H1 (cell line): ENCODE data around the gene TECRL. TPM values are rescaled to one million over a fixed set of nuclear protein-coding genes. Genes with fewer than 3 reads are reported as not detected.

Experiments used
- CTCF ChIA-PET: fragments of 300-600 bp; sonication (Branson Sonifier 250); formaldehyde crosslinking; loops from one replicate; lab custom pipeline; 2021; ENCODE audit not compliant: partially characterized antibody; lab: Charles Lee
- POLR2A ChIA-PET: fragments of 300-600 bp; sonication (Branson Sonifier 250); formaldehyde crosslinking; loops from one replicate; lab custom pipeline; 2021; ENCODE audit warnings: inconsistent platforms; ENCODE audit not compliant: partially characterized antibody; lab: Charles Lee
- DNase-seq, 2 experiments: peaks; one replicate each; pipeline versions ENCODE4 v3.0.0 to v3.0.0-alpha.2; 2010 to 2022; ENCODE audit warnings: low spot score in 2 of 2, low read depth in 1 of 2, mixed read lengths in 1 of 2
- FAIRE-seq: peaks from 2 replicates; lab custom pipeline; 2011; peaks lifted over from hg19 to GRCh38; lab: Jason Lieb, UNC
- H2AFZ ChIP-seq: 2 replicates; pipeline ENCODE4 v1.8.1; 2012; ENCODE audit warnings: low read length, inconsistent platforms
- H2AK5ac ChIP-seq: 2 replicates; pipeline ENCODE4 v1.6.1; 2013; ENCODE audit warnings: low read depth, low read length
- H2BK120ac ChIP-seq: replicated peaks from 2 replicates; pipeline ENCODE3; 2013; ENCODE audit warnings: low read depth, low read length, inconsistent platforms
- H2BK12ac ChIP-seq: 2 replicates; pipeline ENCODE4 v1.6.1; 2013; ENCODE audit warnings: low read depth, low read length
- H2BK15ac ChIP-seq: 2 replicates; pipeline ENCODE4 v1.6.1; 2013; ENCODE audit warnings: low read length
- H2BK20ac ChIP-seq: 2 replicates; pipeline ENCODE4 v1.6.1; 2013; ENCODE audit warnings: low read length
- H2BK5ac ChIP-seq: 2 replicates; pipeline ENCODE4 v1.6.1; 2013; ENCODE audit warnings: low read depth, low read length
- H3K14ac ChIP-seq: 2 replicates; pipeline ENCODE4 v1.6.1; 2013; ENCODE audit warnings: inconsistent platforms; ENCODE audit not compliant: insufficient read length
- H3K18ac ChIP-seq: 2 replicates; pipeline ENCODE4 v1.6.1; 2013; ENCODE audit warnings: low read length; ENCODE audit errors: extremely low read depth
- H3K23ac ChIP-seq: 2 replicates; pipeline ENCODE4 v1.6.1; 2013; ENCODE audit warnings: inconsistent platforms; ENCODE audit not compliant: insufficient read length
- H3K23me2 ChIP-seq: 2 replicates; pipeline ENCODE4 v1.6.1; 2013; ENCODE audit warnings: low read depth, low read length
- H3K27ac ChIP-seq: 2 replicates; pipeline ENCODE4 v1.6.1; 2011; ENCODE audit warnings: low read depth, low read length, inconsistent platforms
- H3K27me3 ChIP-seq, 4 experiments: replicated peaks in 1 of 4; 1 replicate in 1 of 4; 2 replicates in 3 of 4; pipeline versions ENCODE4 v1.6.1 to v1.8.1; 2011 to 2013; ENCODE audit warnings: low read length in 3 of 4, mild to moderate bottlenecking in 3 of 4, inconsistent platforms in 2 of 4, mixed read lengths in 2 of 4, moderate library complexity in 1 of 4; ENCODE audit not compliant: control insufficient read depth in 3 of 4, insufficient read depth in 3 of 4; ENCODE audit errors: extremely low read depth in 1 of 4
- H3K36me3 ChIP-seq, 4 experiments: 2 replicates each; pipeline versions ENCODE4 v1.6.1 to v1.8.1; 2011 to 2013; ENCODE audit warnings: mild to moderate bottlenecking in 4 of 4, low read length in 3 of 4, moderate library complexity in 2 of 4, control low read depth in 1 of 4, inconsistent platforms in 1 of 4; ENCODE audit not compliant: insufficient read depth in 4 of 4, control insufficient read depth in 2 of 4
- H3K4ac ChIP-seq: replicated peaks from 2 replicates; pipeline ENCODE3; 2013; ENCODE audit warnings: low read length, low read depth, mixed read lengths, inconsistent platforms; ENCODE audit not compliant: insufficient read length
- H3K4me1 ChIP-seq, 4 experiments: replicated peaks in 1 of 4; 1 replicate in 1 of 4; 2 replicates in 3 of 4; pipeline versions ENCODE4 v1.6.1 to v1.8.1; 2011 to 2013; ENCODE audit warnings: low read length in 3 of 4, inconsistent platforms in 2 of 4, mixed read lengths in 1 of 4; ENCODE audit not compliant: insufficient read depth in 4 of 4, control insufficient read depth in 3 of 4
- H3K4me2 ChIP-seq, 2 experiments: 2 replicates each; pipeline versions ENCODE4 v1.6.1 to v1.8.1; 2011 to 2013; ENCODE audit warnings: low read depth in 2 of 2, low read length in 2 of 2, control low read depth in 1 of 2, inconsistent platforms in 1 of 2, mild to moderate bottlenecking in 1 of 2; ENCODE audit not compliant: insufficient read depth in 1 of 2
- H3K4me3 ChIP-seq, 4 experiments: fragments of 200-600, 300-600 bp in 1 of 4; sonication (generic), shearing (Covaris generic), sonication (Bioruptor Twin) in 1 of 4; 2 replicates each; pipeline versions ENCODE4 v1.5.1 to v1.8.1; 2011 to 2016; ENCODE audit warnings: low read length in 4 of 4, low read depth in 3 of 4, control low read depth in 2 of 4, inconsistent platforms in 2 of 4, mild to moderate bottlenecking in 2 of 4, mixed read lengths in 1 of 4, moderate library complexity in 1 of 4; ENCODE audit not compliant: insufficient read depth in 2 of 4; ENCODE audit errors: extremely low read depth in 1 of 4
- H3K56ac ChIP-seq: replicated peaks from 2 replicates; pipeline ENCODE3; 2013; ENCODE audit warnings: low read depth, mild to moderate bottlenecking, mixed read lengths, low read length, inconsistent platforms; ENCODE audit not compliant: insufficient read length
- H3K79me1 ChIP-seq: 2 replicates; pipeline ENCODE4 v1.6.1; 2013; ENCODE audit warnings: low read depth, low read length, control low read depth
- H3K79me2 ChIP-seq, 2 experiments: 2 replicates each; pipeline versions ENCODE4 v1.6.1 to v1.8.1; 2012 to 2013; ENCODE audit warnings: low read length in 2 of 2, mild to moderate bottlenecking in 2 of 2, inconsistent platforms in 1 of 2; ENCODE audit not compliant: insufficient read depth in 2 of 2, control insufficient read depth in 1 of 2
- H3K9ac ChIP-seq, 4 experiments: replicated peaks in 1 of 4; 1 replicate in 1 of 4; 2 replicates in 3 of 4; pipeline versions ENCODE4 v1.6.1 to v1.8.1; 2011 to 2013; ENCODE audit warnings: low read depth in 3 of 4, low read length in 3 of 4, control low read depth in 2 of 4, mild to moderate bottlenecking in 2 of 4, moderate library complexity in 2 of 4, inconsistent platforms in 1 of 4; ENCODE audit errors: extremely low read depth in 1 of 4
- H3K9me3 ChIP-seq, 2 experiments: 2 replicates each; pipeline versions ENCODE4 v1.6.1 to v1.8.1; 2012 to 2013; ENCODE audit warnings: mild to moderate bottlenecking in 2 of 2, moderate library complexity in 2 of 2, control low read depth in 1 of 2, inconsistent platforms in 1 of 2, low read depth in 1 of 2, low read length in 1 of 2, mixed read lengths in 1 of 2; ENCODE audit not compliant: insufficient read depth in 2 of 2
- H4K20me1 ChIP-seq, 2 experiments: replicated peaks in 1 of 2; 2 replicates each; pipeline versions ENCODE3 to v1.8.1; 2011 to 2013; ENCODE audit warnings: inconsistent platforms in 2 of 2, low read length in 2 of 2, mild to moderate bottlenecking in 1 of 2; ENCODE audit not compliant: insufficient read depth in 2 of 2, control insufficient read depth in 1 of 2
- H4K5ac ChIP-seq: 2 replicates; pipeline ENCODE4 v1.6.1; 2013; ENCODE audit warnings: low read length, low read depth, mixed read lengths, inconsistent platforms; ENCODE audit not compliant: insufficient read length
- H4K8ac ChIP-seq: 2 replicates; pipeline ENCODE4 v1.8.0; 2013; ENCODE audit warnings: mild to moderate bottlenecking, moderate library complexity, low read length, inconsistent platforms; ENCODE audit not compliant: insufficient read depth; ENCODE audit errors: extremely low read depth
- H4K91ac ChIP-seq: replicated peaks from 2 replicates; pipeline ENCODE3; 2013; ENCODE audit warnings: low read length, mixed read lengths, inconsistent platforms; ENCODE audit not compliant: insufficient read length
- BACH1 ChIP-seq: IDR thresholded peaks from 2 replicates; pipeline ENCODE4 v1.6.1; 2012; ENCODE audit warnings: low read length, improper control_type of control experiment
- BCL11A ChIP-seq, 2 experiments: IDR thresholded peaks; one replicate each; pipeline ENCODE4 v1.6.1; 2011; ENCODE audit warnings: low read depth in 2 of 2, low read length in 2 of 2, mild to moderate bottlenecking in 2 of 2
- CREB1 ChIP-seq: IDR thresholded peaks from 2 replicates; pipeline ENCODE4 v1.6.1; 2012; ENCODE audit warnings: inconsistent platforms
- E2F6 ChIP-seq: IDR thresholded peaks from 2 replicates; pipeline ENCODE4 v1.6.1; 2012; ENCODE audit warnings: inconsistent platforms
- EP300 ChIP-seq, 2 experiments: IDR thresholded peaks; 1 replicate in 1 of 2; 2 replicates in 1 of 2; pipeline ENCODE4 v1.6.1; 2011 to 2012; ENCODE audit warnings: low read depth in 2 of 2, low read length in 2 of 2, mild to moderate bottlenecking in 2 of 2, borderline replicate concordance in 1 of 2, inconsistent platforms in 1 of 2, moderate library complexity in 1 of 2
- GTF2F1 ChIP-seq: IDR thresholded peaks from 2 replicates; pipeline ENCODE4 v1.6.1; 2012; ENCODE audit warnings: low read depth, low read length, improper control_type of control experiment, borderline replicate concordance
- NANOG ChIP-seq: IDR thresholded peaks from 2 replicates; pipeline ENCODE4 v1.6.1; 2011; ENCODE audit warnings: low read length, low read depth, mild to moderate bottlenecking, inconsistent platforms; ENCODE audit not compliant: insufficient read depth, poor library complexity, severe bottlenecking
- RBBP5 ChIP-seq: IDR thresholded peaks from 2 replicates; pipeline ENCODE4 v1.7.1; 2012; ENCODE audit warnings: low read depth, mild to moderate bottlenecking, inconsistent platforms, low read length, moderate library complexity, borderline replicate concordance
- SIN3A ChIP-seq, 2 experiments: IDR thresholded peaks in 1 of 2; conservative IDR thresholded peaks in 1 of 2; 2 replicates each; pipeline ENCODE4 v1.6.1; 2011 to 2012; ENCODE audit warnings: low read length in 2 of 2, improper control_type of control experiment in 1 of 2, low read depth in 1 of 2, mild to moderate bottlenecking in 1 of 2
- SIX5 ChIP-seq: IDR thresholded peaks from 2 replicates; pipeline ENCODE4 v1.6.1; 2011; ENCODE audit warnings: mild to moderate bottlenecking, low read depth, low read length
- SP2 ChIP-seq: IDR thresholded peaks from 2 replicates; pipeline ENCODE4 v1.6.1; 2012; ENCODE audit warnings: mild to moderate bottlenecking, low read length, inconsistent platforms
- SRF ChIP-seq: IDR thresholded peaks from 2 replicates; pipeline ENCODE4 v1.6.1; 2011; ENCODE audit warnings: mild to moderate bottlenecking, low read depth, low read length, moderate library complexity
- TAF7 ChIP-seq: optimal IDR thresholded peaks from 2 replicates; pipeline ENCODE3; 2011; ENCODE audit warnings: low read depth, mild to moderate bottlenecking, inconsistent platforms, low read length, moderate library complexity, borderline replicate concordance
- TEAD4 ChIP-seq: IDR thresholded peaks from 2 replicates; pipeline ENCODE4 v1.6.1; 2012; ENCODE audit warnings: low read depth, low read length, inconsistent platforms, mixed read lengths
- WGBS, 2 experiments: shearing (Covaris generic) in 1 of 2; methylation state at CpG; one replicate each; pipeline versions ENCODE4 v1.1.6 to v1.1.7; 2013 to 2015; ENCODE audit warnings: low lambda C conversion rate in 2 of 2, mixed read lengths in 2 of 2, inconsistent platforms in 1 of 2, low coverage in 1 of 2, missing lambda C conversion rate in 1 of 2; ENCODE audit not compliant: insufficient replicate concordance in 2 of 2, insufficient coverage in 1 of 2, insufficient read length in 1 of 2; ENCODE audit errors: extremely low coverage in 1 of 2, missing lambda C conversion rate in 1 of 2; 5-methylcytosine and 5-hydroxymethylcytosine counted together
- polyA plus RNA-seq, 7 experiments: library from polyadenylated mRNA; depleted of rRNA in 3 of 7; stranded (reverse) in 5 of 7; unstranded in 2 of 7; fragments of >200 nt in 5 of 7; fragments of 200-250 nt in 2 of 7; gene quantifications; 1 replicate in 5 of 7; 2 replicates in 1 of 7; 4 replicates in 1 of 7; pipeline versions ENCODE4 v1.2.1 to v1.2.3, GENCODE V29; 2011 to 2013; ENCODE audit warnings: missing spikeins in 2 of 7, mixed read lengths in 2 of 7
- total RNA-seq: library from RNA; stranded (reverse); fragmentation: NEBNext Ultra II Directional; extraction: Animal tissue kit (Norgen Biotek cat#: 25700); gene quantifications from 2 replicates; pipeline ENCODE4 v1.2.1, GENCODE V29; 2021

Gene TECRL
- total and polyA plus RNA-seq, 2 of the 8 experiments (the other 6 are each of a cell fraction or from before 2014, with no cell fraction given) = not detected

- Histone ChIP-seq H3K4me3 (no peak overlapping the region), H3K18ac (no peak overlapping the region), H2BK15ac (no peak overlapping the region), H3K23me2 (no peaks in the 10 kb centered on the region), H2AK5ac (no peak overlapping the region), H3K27me3 (no peaks in the 10 kb centered on the region), H2AFZ (peak overlapping the region; percentile 87), H3K4me2 (no peak overlapping the region), H3K79me2 (no peaks in the 10 kb centered on the region), H3K4me1 (no peaks in the 10 kb centered on the region; a peak in 1 of 7 replicates), H3K9ac (no peak overlapping the region), H2BK120ac (no peak overlapping the region), H2BK20ac (no peak overlapping the region), H3K27ac (no peak overlapping the region), H2BK12ac (no peak overlapping the region), H4K8ac (no peak overlapping the region), H3K4ac (no peak overlapping the region), H3K36me3 (no peaks in the 10 kb centered on the region), H3K56ac (no peak overlapping the region), H2BK5ac (no peak overlapping the region), H3K23ac (no peak overlapping the region), H3K79me1 (no peaks in the 10 kb centered on the region), H3K9me3 (no peaks in the 10 kb centered on the region), H4K20me1 (no peaks in the 10 kb centered on the region), H3K14ac (peak overlapping the region; percentile 42), H4K91ac (no peak overlapping the region), H4K5ac (no peak overlapping the region)
- ChIA-PET POLR2A (no interaction called here), CTCF (no interaction called here)
- FAIRE-seq (no peak), DNase-seq (no peak)
- WGBS, 2 experiments = 85% methylated on average over 1 of the region's 1 CpG; no CpG with 5 or more reads in 1 of the 2 experiments
- no peak for TF ChIP-seq NANOG
- TF ChIP-seq SP2 = no peak
- TF ChIP-seq SIX5 = no peak
- TF ChIP-seq RBBP5 = no peak
- no peak for TF ChIP-seq CREB1
- no peak for TF ChIP-seq BACH1
- TF ChIP-seq EP300 (IDR thresholded peaks at IDR 0.05; ENCODE audit: borderline replicate concordance in 1 of 2, low read depth in 2 of 2, low read length in 2 of 2) = no peak
- TF ChIP-seq GTF2F1 = no peak
- no peak for TF ChIP-seq TEAD4
- TF ChIP-seq BCL11A (IDR thresholded peaks at IDR 0.05; ENCODE audit: low read depth in 2 of 2, low read length in 2 of 2) = no peak
- no peak for TF ChIP-seq TAF7
- TF ChIP-seq E2F6 = no peak
- no peak for TF ChIP-seq SIN3A (conservative IDR thresholded peaks at IDR 0.05 in 1 of 2, IDR thresholded peaks at IDR 0.05 in 1 of 2; ENCODE audit: low read depth in 1 of 2, low read length in 2 of 2)
- no peak for TF ChIP-seq SRF
Observed at GRCh38 chr4:64417974-64418373, 8.7 kb upstream of the TECRL start.
